ENCODE results near the gene VKORC1L1. TPM values are rescaled to one million over a fixed set of nuclear protein-coding genes. Genes with fewer than 3 reads are reported as not detected.

The VKORC1L1 gene
- total and polyA plus RNA-seq, 4 donors: 9.8 to 14.6 (median 11.7) TPM

- H3K27ac ChIP-seq (ENCODE audit: low read depth in 1 of 2, low read length in 2 of 2): no peak overlapping the region
- TF ChIP-seq FOXA1 (IDR thresholded peaks at IDR 0.05) (no peak), NR2F2 (IDR thresholded peaks at IDR 0.05) (no peak), HNF4G (IDR thresholded peaks at IDR 0.05) (no peak), YY1 (IDR thresholded peaks at IDR 0.05) (no peak), REST (IDR thresholded peaks at IDR 0.05) (no peak), ZBTB33 (IDR thresholded peaks at IDR 0.05) (no peak), JUND (IDR thresholded peaks at IDR 0.05) (no peak), FOXA2 (IDR thresholded peaks at IDR 0.05) (no peak), RAD21 (IDR thresholded peaks at IDR 0.05) (no peak), CTCF (IDR thresholded peaks at IDR 0.05; ENCODE audit: low read depth, low read length, missing input control) (no peak), RXRA (IDR thresholded peaks at IDR 0.05) (no peak), ATF3 (IDR thresholded peaks at IDR 0.05) (no peak), GABPA (IDR thresholded peaks at IDR 0.05 in 1 of 2, conservative IDR thresholded peaks at IDR 0.05 in 1 of 2) (no peak)
- DNase-seq (ENCODE audit: low spot score): no peak
Observed at GRCh38 chr7:65968256-65969185, 95.6 kb downstream of the VKORC1L1 start.

GRCh38 chr7:65971021-65971420 is 98.1 kb downstream of the VKORC1L1 start:
- WGBS: 98% methylated on average over 8 of the region's 8 CpGs
- DNase-seq (ENCODE audit: low spot score): no peak
- H3K9me3 ChIP-seq (ENCODE audit: control insufficient read depth in 4 of 4, low read length in 3 of 4): no peaks in the 10 kb centered on the region
- H3K36me3 ChIP-seq (ENCODE audit: control insufficient read depth in 4 of 4, insufficient read depth in 3 of 4, low read depth in 1 of 4, low read length in 3 of 4): peaks cover 15 to 83% (median 53%) of the 10 kb centered on the region in 4 donors
- no peaks in the 10 kb centered on the region for H3K27me3 ChIP-seq (ENCODE audit: control insufficient read depth in 4 of 4, insufficient read depth in 4 of 4, low read length in 3 of 4)
- H3K27ac ChIP-seq (ENCODE audit: low read depth in 1 of 2, low read length in 2 of 2): no peak overlapping the region
- H3K4me1 ChIP-seq (ENCODE audit: control insufficient read depth in 4 of 4, insufficient read depth in 4 of 4, low read length in 3 of 4): peaks cover 0 to 4% (median 0%) of the 10 kb centered on the region in 4 donors
- no peak overlapping the region for H3K9ac ChIP-seq (ENCODE audit: low read depth in 1 of 2, low read length in 2 of 2)
- H3K4me3 ChIP-seq (ENCODE audit: low read depth in 1 of 3, low read length in 3 of 3): no peak overlapping the region
- TF ChIP-seq JUND (IDR thresholded peaks at IDR 0.05) (no peak), FOXA1 (IDR thresholded peaks at IDR 0.05) (no peak), HNF4A (conservative IDR thresholded peaks at IDR 0.05) (no peak), NR2F2 (IDR thresholded peaks at IDR 0.05) (no peak), FOXA2 (IDR thresholded peaks at IDR 0.05) (no peak), HNF4G (IDR thresholded peaks at IDR 0.05) (no peak), RXRA (IDR thresholded peaks at IDR 0.05) (no peak), EGR1 (IDR thresholded peaks at IDR 0.05; ENCODE audit: low read depth in 2 of 2) (no peak), GABPA (IDR thresholded peaks at IDR 0.05 in 1 of 2, conservative IDR thresholded peaks at IDR 0.05 in 1 of 2) (no peak), ZBTB33 (IDR thresholded peaks at IDR 0.05) (no peak), TAF1 (conservative IDR thresholded peaks at IDR 0.05) (no peak), REST (IDR thresholded peaks at IDR 0.05) (no peak)

More at GRCh38 chr7:65968256-65969185, 95.6 kb downstream of the VKORC1L1 start:
- H3K4me1 ChIP-seq (ENCODE audit: control insufficient read depth in 4 of 4, insufficient read depth in 4 of 4, low read length in 3 of 4): no peaks in the 10 kb centered on the region
- no peaks in the 10 kb centered on the region for H3K9me3 ChIP-seq (ENCODE audit: control insufficient read depth in 4 of 4, low read length in 3 of 4)
- H3K36me3 ChIP-seq (ENCODE audit: control insufficient read depth in 4 of 4, insufficient read depth in 3 of 4, low read depth in 1 of 4, low read length in 3 of 4): peaks cover 10 to 71% (median 52%) of the 10 kb centered on the region in 4 donors
- no peaks in the 10 kb centered on the region for H3K27me3 ChIP-seq (ENCODE audit: control insufficient read depth in 4 of 4, insufficient read depth in 4 of 4, low read length in 3 of 4)
- H3K9ac ChIP-seq (ENCODE audit: low read depth in 1 of 2, low read length in 2 of 2): no peak overlapping the region
- H3K4me3 ChIP-seq (ENCODE audit: low read depth in 1 of 3, low read length in 3 of 3): no peak overlapping the region
- WGBS: 96% methylated on average over 26 of the region's 26 CpGs
